ENCODE data around the gene IGF2BP2. TPM values are rescaled to one million over a fixed set of nuclear protein-coding genes. Genes with fewer than 3 reads are reported as not detected.
"Not testable (repeated sequence)": the region's sequence is repeated elsewhere in the genome, so short reads cannot be mapped to it uniquely, and the experiment has no call there.

The IGF2BP2 gene
- total RNA-seq, 1 experiment from 2014 or later = 97.8 TPM

GRCh38 chr3:185857208-185857607 lies 32.4 kb upstream of the IGF2BP2 start:
- ChIA-PET CTCF (interaction anchor here (0.6 kb wide), 1 partner anchor 197 kb away, joined by 4 read pairs; no protein-coding TSS in a partner anchor), POLR2A (no interaction called here)
- BruUV-seq (replicated peaks) = no TSS peak
- no peak overlapping the region for H3K27ac ChIP-seq (ENCODE audit: low read length)
- H3K27me3 ChIP-seq (ENCODE audit: control insufficient read depth, insufficient read depth, low read length) = no peaks in the 10 kb centered on the region
- DNase-seq (ENCODE audit: low read depth, low spot score) (no peak), ATAC-seq (no peak)
- in situ Hi-C loops (cut with HindIII; ENCODE audit: low pct_unique_long_range_greater_than_20kb, low sequenced_read_pairs) = no loop called here
- no peak for TF ChIP-seq SIN3A (IDR thresholded peaks at IDR 0.05; ENCODE audit: borderline replicate concordance, insufficient read depth, low read depth, low read length)
- no peak for TF ChIP-seq TCF7L2 (IDR thresholded peaks at IDR 0.05; ENCODE audit: low read depth, low read length)
- no peak for TF ChIP-seq POLR2AphosphoS5 (IDR thresholded peaks at IDR 0.05; ENCODE audit: low read depth, low read length)
- TF ChIP-seq CTCF (IDR thresholded peaks at IDR 0.05) = no peak
- TF ChIP-seq, protein P1, sequence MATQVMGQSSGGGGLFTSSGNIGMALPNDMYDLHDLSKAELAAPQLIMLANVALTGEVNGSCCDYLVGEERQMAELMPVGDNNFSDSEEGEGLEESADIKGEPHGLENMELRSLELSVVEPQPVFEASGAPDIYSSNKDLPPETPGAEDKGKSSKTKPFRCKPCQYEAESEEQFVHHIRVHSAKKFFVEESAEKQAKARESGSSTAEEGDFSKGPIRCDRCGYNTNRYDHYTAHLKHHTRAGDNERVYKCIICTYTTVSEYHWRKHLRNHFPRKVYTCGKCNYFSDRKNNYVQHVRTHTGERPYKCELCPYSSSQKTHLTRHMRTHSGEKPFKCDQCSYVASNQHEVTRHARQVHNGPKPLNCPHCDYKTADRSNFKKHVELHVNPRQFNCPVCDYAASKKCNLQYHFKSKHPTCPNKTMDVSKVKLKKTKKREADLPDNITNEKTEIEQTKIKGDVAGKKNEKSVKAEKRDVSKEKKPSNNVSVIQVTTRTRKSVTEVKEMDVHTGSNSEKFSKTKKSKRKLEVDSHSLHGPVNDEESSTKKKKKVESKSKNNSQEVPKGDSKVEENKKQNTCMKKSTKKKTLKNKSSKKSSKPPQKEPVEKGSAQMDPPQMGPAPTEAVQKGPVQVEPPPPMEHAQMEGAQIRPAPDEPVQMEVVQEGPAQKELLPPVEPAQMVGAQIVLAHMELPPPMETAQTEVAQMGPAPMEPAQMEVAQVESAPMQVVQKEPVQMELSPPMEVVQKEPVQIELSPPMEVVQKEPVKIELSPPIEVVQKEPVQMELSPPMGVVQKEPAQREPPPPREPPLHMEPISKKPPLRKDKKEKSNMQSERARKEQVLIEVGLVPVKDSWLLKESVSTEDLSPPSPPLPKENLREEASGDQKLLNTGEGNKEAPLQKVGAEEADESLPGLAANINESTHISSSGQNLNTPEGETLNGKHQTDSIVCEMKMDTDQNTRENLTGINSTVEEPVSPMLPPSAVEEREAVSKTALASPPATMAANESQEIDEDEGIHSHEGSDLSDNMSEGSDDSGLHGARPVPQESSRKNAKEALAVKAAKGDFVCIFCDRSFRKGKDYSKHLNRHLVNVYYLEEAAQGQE (IDR thresholded peaks at IDR 0.05; ENCODE audit: insufficient read depth in 1 of 2, low read depth in 2 of 2, low read length in 1 of 2) = no peak
- H3K4me3 ChIP-seq (ENCODE audit: low read depth in 2 of 2, low read length in 2 of 2) = no peak overlapping the region
- peaks cover 12% of the 10 kb centered on the region; the same call in 1 of the 2 replicates for H3K9me3 ChIP-seq (ENCODE audit: control insufficient read depth, insufficient read depth, low read depth, low read length)
- no peaks in the 10 kb centered on the region for H3K36me3 ChIP-seq (ENCODE audit: control insufficient read depth, insufficient read depth, low read length)
- intact Hi-C loops (cut with micrococcal nuclease; ENCODE audit: unreplicated experiment) = no loop called here
- no peaks in the 10 kb centered on the region for H3K4me1 ChIP-seq (ENCODE audit: control insufficient read depth, insufficient read depth, low read length)

GRCh38 chr3:185856652-185857051 lies 31.8 kb upstream of the IGF2BP2 start:
- Histone ChIP-seq H3K4me3 (ENCODE audit: low read depth in 2 of 2, low read length in 2 of 2) (no peak overlapping the region), H3K9me3 (ENCODE audit: control insufficient read depth, insufficient read depth, low read depth, low read length) (peaks cover 12% of the 10 kb centered on the region; the same call in 1 of the 2 replicates), H3K36me3 (ENCODE audit: control insufficient read depth, insufficient read depth, low read length) (no peaks in the 10 kb centered on the region), H3K27me3 (ENCODE audit: control insufficient read depth, insufficient read depth, low read length) (no peaks in the 10 kb centered on the region), H3K4me1 (ENCODE audit: control insufficient read depth, insufficient read depth, low read length) (no peaks in the 10 kb centered on the region), H3K27ac (ENCODE audit: low read length) (no peak overlapping the region)
- intact Hi-C loops (cut with micrococcal nuclease; ENCODE audit: unreplicated experiment) (no loop called here), in situ Hi-C loops (cut with HindIII; ENCODE audit: low pct_unique_long_range_greater_than_20kb, low sequenced_read_pairs) (no loop called here)
- ChIA-PET CTCF (interaction anchor here (0.6 kb wide), 1 partner anchor 56 kb away, joined by 3 read pairs; no protein-coding TSS in a partner anchor), POLR2A (no interaction called here)
- ATAC-seq = no peak
- TF ChIP-seq TCF7L2 (IDR thresholded peaks at IDR 0.05; ENCODE audit: low read depth, low read length) (no peak), SIN3A (IDR thresholded peaks at IDR 0.05; ENCODE audit: borderline replicate concordance, insufficient read depth, low read depth, low read length) (no peak), CTCF (IDR thresholded peaks at IDR 0.05) (no peak), POLR2AphosphoS5 (IDR thresholded peaks at IDR 0.05; ENCODE audit: low read depth, low read length) (no peak)
- TF ChIP-seq, protein P1 (IDR thresholded peaks at IDR 0.05; ENCODE audit: insufficient read depth in 1 of 2, low read depth in 2 of 2, low read length in 1 of 2) = no peak
- BruUV-seq (replicated peaks) = no TSS peak
- no peak for DNase-seq (ENCODE audit: low read depth, low spot score)

DNA sequence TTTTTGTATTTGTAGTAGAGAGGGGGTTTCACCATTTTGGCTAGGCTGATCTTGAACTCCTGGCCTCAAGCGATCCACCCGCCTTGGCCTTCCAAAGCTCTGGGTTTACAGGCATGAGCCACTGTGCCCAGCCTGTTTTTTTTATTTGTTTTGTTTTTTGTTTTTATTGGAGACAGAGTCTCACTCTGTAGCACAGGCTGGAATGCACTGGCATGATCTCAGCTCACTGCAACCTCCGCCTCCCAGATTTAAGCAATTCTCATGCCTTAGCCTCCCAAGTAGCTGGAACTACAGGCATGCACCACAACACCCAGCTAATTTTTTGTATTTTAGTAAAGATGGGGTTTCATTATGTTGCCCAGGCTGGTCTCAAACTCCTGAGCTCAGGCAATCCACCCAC lies 28.9 kb upstream of the IGF2BP2 start:
- peaks cover 12% of the 10 kb centered on the region; the same call in 1 of the 2 replicates for H3K9me3 ChIP-seq (ENCODE audit: control insufficient read depth, insufficient read depth, low read depth, low read length)
- H3K4me3 ChIP-seq (ENCODE audit: low read depth in 2 of 2, low read length in 2 of 2); intact Hi-C loops (cut with micrococcal nuclease; ENCODE audit: unreplicated experiment); H3K4me1 ChIP-seq (ENCODE audit: control insufficient read depth, insufficient read depth, low read length); H3K27ac ChIP-seq (ENCODE audit: low read length); BruUV-seq (replicated peaks); H3K36me3 ChIP-seq (ENCODE audit: control insufficient read depth, insufficient read depth, low read length); H3K27me3 ChIP-seq (ENCODE audit: control insufficient read depth, insufficient read depth, low read length); in situ Hi-C loops (cut with HindIII; ENCODE audit: low pct_unique_long_range_greater_than_20kb, low sequenced_read_pairs); DNase-seq (ENCODE audit: low read depth, low spot score): not testable (repeated sequence)
- peak; percentile 87 for ATAC-seq
- ChIA-PET CTCF (interaction anchor here (0.6 to 0.9 kb wide), 2 partner anchors 35 to 193 kb away, joined by 3 to 5 read pairs; no protein-coding TSS in a partner anchor), POLR2A (interaction anchor here (0.5 kb wide), 1 partner anchor 84 kb away, joined by 3 read pairs; the partner anchor contains the start of gene TRA2B)
